Panc1 (cell line): ENCODE results near the gene SPECC1.

Experiments
- POLR2AphosphoS5 ChIP-seq: IDR thresholded peaks from 2 replicates; pipeline ENCODE4 v1.6.1; 2012; ENCODE audit warnings: mild to moderate bottlenecking, low read depth, low read length, moderate library complexity
- REST ChIP-seq, 2 experiments: IDR thresholded peaks; 2 replicates each; pipeline ENCODE4 v1.6.1; 2011 to 2012; ENCODE audit warnings: low read depth in 2 of 2, control low read depth in 1 of 2, low read length in 1 of 2, mild to moderate bottlenecking in 1 of 2, moderate library complexity in 1 of 2; ENCODE audit not compliant: insufficient read depth in 1 of 2
- TCF7L2 ChIP-seq: IDR thresholded peaks from 2 replicates; pipeline ENCODE4 v1.6.1; 2011; ENCODE audit warnings: mild to moderate bottlenecking, low read depth, low read length, inconsistent platforms
- TF ChIP-seq, protein P1 (sequence below): fragments of 450-650 bp; IDR thresholded peaks from 2 replicates; pipeline ENCODE4 v1.5.1; 2017; ENCODE audit warnings: mild to moderate bottlenecking

GRCh38 chr17:20142268-20142667 lies 133.1 kb downstream of the SPECC1 start:
- TF ChIP-seq, protein P1, sequence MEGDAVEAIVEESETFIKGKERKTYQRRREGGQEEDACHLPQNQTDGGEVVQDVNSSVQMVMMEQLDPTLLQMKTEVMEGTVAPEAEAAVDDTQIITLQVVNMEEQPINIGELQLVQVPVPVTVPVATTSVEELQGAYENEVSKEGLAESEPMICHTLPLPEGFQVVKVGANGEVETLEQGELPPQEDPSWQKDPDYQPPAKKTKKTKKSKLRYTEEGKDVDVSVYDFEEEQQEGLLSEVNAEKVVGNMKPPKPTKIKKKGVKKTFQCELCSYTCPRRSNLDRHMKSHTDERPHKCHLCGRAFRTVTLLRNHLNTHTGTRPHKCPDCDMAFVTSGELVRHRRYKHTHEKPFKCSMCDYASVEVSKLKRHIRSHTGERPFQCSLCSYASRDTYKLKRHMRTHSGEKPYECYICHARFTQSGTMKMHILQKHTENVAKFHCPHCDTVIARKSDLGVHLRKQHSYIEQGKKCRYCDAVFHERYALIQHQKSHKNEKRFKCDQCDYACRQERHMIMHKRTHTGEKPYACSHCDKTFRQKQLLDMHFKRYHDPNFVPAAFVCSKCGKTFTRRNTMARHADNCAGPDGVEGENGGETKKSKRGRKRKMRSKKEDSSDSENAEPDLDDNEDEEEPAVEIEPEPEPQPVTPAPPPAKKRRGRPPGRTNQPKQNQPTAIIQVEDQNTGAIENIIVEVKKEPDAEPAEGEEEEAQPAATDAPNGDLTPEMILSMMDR = no peak
- TF ChIP-seq POLR2AphosphoS5 (no peak), REST (IDR thresholded peaks at IDR 0.05; ENCODE audit: insufficient read depth in 1 of 2, low read depth in 2 of 2, low read length in 1 of 2) (no peak), TCF7L2 (no peak)
